Skeletal muscle tissue (tissue), 4 donors: ENCODE measurements around the gene GJA5. TPM values are rescaled to one million over a fixed set of nuclear protein-coding genes. Genes with fewer than 3 reads are reported as not detected.

Experiments
- H3K27ac ChIP-seq: one replicate; pipeline ENCODE4 v1.7.0; 2013; ENCODE audit warnings: mild to moderate bottlenecking, low read depth, low read length, inconsistent platforms
- H3K27me3 ChIP-seq, 3 donors: one replicate each; pipeline ENCODE4 v1.7.0; 2013; ENCODE audit warnings: low read length in 3 of 3; ENCODE audit not compliant: control insufficient read depth in 3 of 3, insufficient read depth in 3 of 3
- H3K36me3 ChIP-seq, 3 donors: one replicate each; pipeline ENCODE4 v1.7.0; 2013; ENCODE audit warnings: low read length in 3 of 3; ENCODE audit not compliant: control insufficient read depth in 3 of 3, insufficient read depth in 3 of 3
- H3K4me1 ChIP-seq, 3 donors: one replicate each; pipeline ENCODE4 v1.7.0; 2013; ENCODE audit warnings: low read length in 3 of 3, mild to moderate bottlenecking in 3 of 3; ENCODE audit not compliant: control insufficient read depth in 3 of 3, insufficient read depth in 3 of 3
- H3K4me3 ChIP-seq, 3 donors: one replicate each; pipeline ENCODE4 v1.7.0; 2013; ENCODE audit warnings: low read length in 3 of 3
- H3K9ac ChIP-seq, 3 donors: one replicate each; pipeline ENCODE4 v1.7.0; 2013; ENCODE audit warnings: low read length in 3 of 3, mild to moderate bottlenecking in 3 of 3, moderate library complexity in 2 of 3, low read depth in 1 of 3
- H3K9me3 ChIP-seq, 3 donors: one replicate each; pipeline ENCODE4 v1.7.0; 2013; ENCODE audit warnings: low read length in 3 of 3; ENCODE audit not compliant: control insufficient read depth in 3 of 3
- total RNA-seq: library from RNA; depleted of rRNA; stranded (reverse); fragments of >200 nt; gene quantifications from one replicate; pipeline ENCODE4 v1.2.3, GENCODE V29; 2014
- donor health status: Osteomylitis.

The GJA5 gene
- total RNA-seq, result 13.0 TPM

DNA sequence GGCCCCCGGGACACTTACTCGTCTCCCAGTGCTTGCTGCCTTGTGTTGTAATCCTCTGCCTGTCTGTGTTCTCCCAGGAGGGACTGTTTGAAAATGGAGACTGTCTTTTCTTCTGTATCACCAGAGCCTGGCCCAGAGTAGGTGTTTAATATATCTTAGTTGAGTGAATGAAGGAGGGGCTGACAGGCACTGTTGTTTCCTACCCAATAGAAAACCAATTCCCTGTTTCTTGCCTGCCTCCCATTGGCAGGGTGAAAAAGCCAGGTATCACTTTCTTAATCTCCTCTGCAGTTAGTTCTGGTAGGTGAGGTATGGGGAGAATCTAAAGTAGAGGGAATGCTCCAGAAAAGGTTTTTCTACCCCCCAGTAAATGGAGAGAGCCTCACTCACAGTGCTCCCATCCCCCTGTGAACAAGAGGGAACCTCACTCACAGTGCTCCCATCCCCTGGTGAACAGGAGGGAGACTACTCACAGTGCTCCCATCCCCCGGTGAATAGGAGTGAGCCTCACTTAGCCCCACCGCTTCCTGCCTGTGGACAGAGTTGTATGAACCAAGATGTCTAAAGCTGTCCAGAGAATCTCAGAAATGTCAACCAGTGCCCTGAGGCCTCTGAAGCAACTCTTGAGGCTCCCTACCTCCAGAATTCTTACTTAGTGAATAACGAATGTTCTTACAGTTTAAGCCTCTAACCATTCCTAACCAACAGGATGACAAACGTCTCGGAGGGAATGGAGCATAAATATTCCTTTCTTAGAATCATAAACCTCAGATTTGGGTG is at the start of gene GJA5:
Gene GJA5, minus strand, starts transcription at position 122 of the 780 bp plus-strand sequence. CDS start 1,364 bp downstream, outside the sequence.
- H3K36me3 ChIP-seq, result no peaks in the 10 kb centered on the region
- peaks cover 16 to 28% (median 25%) of the 10 kb centered on the region in 3 donors for H3K4me1 ChIP-seq
- no peak within 1 kb of the TSS for H3K27ac ChIP-seq
- H3K9ac ChIP-seq, result no peak within 1 kb of the TSS
- peaks cover 0 to 7% (median 0%) of the 10 kb centered on the region in 3 donors for H3K27me3 ChIP-seq
- H3K9me3 ChIP-seq, result no peaks in the 10 kb centered on the region
- no peak within 1 kb of the TSS for H3K4me3 ChIP-seq

DNA sequence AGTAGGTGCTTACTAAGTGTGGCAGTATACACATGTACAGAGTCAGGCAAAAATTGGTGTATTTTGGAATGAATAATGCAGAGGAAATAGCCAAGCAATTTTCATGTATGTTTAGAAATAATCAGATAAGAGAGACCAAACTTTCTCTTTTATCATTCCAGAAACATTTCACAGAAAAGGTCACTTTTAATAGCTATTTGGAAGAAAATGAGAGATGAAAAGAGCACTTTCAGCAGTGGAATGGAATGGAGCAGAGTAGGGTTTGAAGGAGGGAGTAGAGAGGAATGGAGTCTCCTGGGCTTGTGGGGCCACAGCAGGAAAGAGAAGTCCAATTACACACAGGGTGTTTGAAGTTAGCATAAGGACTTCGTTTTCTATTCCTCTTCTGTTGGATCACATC is 48.8 kb upstream of the GJA5 start:
- Histone ChIP-seq H3K4me1 (no peaks in the 10 kb centered on the region), H3K9me3 (no peaks in the 10 kb centered on the region), H3K27me3 (no peaks in the 10 kb centered on the region), H3K36me3 (no peaks in the 10 kb centered on the region), H3K4me3 (no peak overlapping the region), H3K27ac (no peak overlapping the region), H3K9ac (no peak overlapping the region)

DNA sequence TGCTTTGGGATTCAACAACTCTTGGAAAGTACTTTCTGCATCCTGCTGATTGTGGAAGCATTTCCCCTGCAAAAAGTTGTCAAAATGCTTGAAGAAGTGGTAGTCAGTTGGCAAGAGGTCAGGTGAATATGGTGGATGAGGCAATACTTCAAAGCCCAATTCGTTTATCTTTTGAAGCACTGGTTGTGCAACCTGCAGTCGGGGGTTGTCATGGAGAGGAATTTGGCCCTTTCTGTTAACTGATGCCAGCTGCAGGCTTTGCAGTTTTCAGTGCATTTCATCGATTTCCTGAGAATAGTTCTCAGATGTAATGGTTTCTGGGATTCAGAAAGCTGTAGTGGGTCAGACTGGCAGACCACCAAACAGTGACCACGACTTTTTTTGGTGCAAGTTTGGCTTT is 47.6 kb upstream of the GJA5 start:
- H3K36me3 ChIP-seq, result no peaks in the 10 kb centered on the region

DNA sequence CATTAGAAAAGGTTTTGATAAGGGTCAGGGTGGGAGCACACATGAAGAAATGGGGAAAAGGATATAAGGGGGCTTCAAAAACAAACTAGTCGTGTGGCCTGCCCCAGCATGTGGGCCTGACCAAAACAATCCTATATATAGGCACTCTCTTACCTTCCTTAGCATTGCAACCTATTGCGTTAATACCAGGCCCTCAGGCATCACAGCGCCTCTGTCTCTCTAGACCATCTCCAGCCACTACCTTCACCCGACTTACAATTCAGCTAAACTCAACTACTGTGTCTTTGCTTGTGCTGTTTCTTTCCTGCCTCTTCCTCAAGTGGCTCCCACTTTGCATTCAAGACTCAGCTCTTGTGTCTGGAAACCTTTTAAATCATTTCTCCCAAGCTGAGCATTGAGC is 47.0 kb upstream of the GJA5 start:
- Histone ChIP-seq H3K27me3 (no peaks in the 10 kb centered on the region), H3K36me3 (no peaks in the 10 kb centered on the region), H3K9me3 (no peaks in the 10 kb centered on the region), H3K27ac (no peak overlapping the region), H3K4me3 (no peak overlapping the region), H3K9ac (no peak overlapping the region), H3K4me1 (no peaks in the 10 kb centered on the region)

More for the DNA sequence above, 47.6 kb upstream of the GJA5 start:
- no peak overlapping the region for H3K9ac ChIP-seq
- H3K9me3 ChIP-seq, result no peaks in the 10 kb centered on the region
- no peaks in the 10 kb centered on the region for H3K27me3 ChIP-seq
- no peaks in the 10 kb centered on the region for H3K4me1 ChIP-seq
- H3K4me3 ChIP-seq, result no peak overlapping the region
- H3K27ac ChIP-seq, result no peak overlapping the region

GRCh38 chr1:147804942-147805723 is 44.7 kb upstream of the GJA5 start:
- Histone ChIP-seq H3K4me1 (no peaks in the 10 kb centered on the region), H3K36me3 (no peaks in the 10 kb centered on the region), H3K9ac (no peak overlapping the region), H3K4me3 (no peak overlapping the region), H3K27ac (no peak overlapping the region), H3K9me3 (no peaks in the 10 kb centered on the region), H3K27me3 (no peaks in the 10 kb centered on the region)

GRCh38 chr1:147800804-147801203 is 40.4 kb upstream of the GJA5 start:
- Histone ChIP-seq H3K27ac (no peak overlapping the region), H3K4me3 (no peak overlapping the region), H3K27me3 (no peaks in the 10 kb centered on the region), H3K36me3 (no peaks in the 10 kb centered on the region), H3K9me3 (no peaks in the 10 kb centered on the region), H3K4me1 (no peaks in the 10 kb centered on the region), H3K9ac (no peak overlapping the region)

DNA sequence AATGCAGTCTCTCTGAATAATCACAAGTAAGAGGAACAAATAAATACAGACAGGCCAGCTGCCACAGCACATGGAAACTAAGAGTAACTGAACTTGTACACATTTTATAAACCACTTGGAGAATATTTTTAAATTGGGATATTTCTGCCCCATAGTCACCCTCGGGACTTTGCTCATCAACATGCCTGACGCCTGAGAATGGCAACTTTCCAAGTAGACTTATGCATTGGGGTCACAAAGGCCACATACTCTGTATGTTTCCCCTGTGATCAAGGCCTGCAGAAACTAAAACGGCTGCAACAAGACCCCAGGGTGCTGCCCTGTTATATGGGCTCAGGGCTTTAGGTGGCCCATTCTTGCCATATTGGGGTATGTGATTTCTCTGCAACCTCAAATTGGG is 38.3 kb upstream of the GJA5 start:
- Histone ChIP-seq H3K27me3 (no peaks in the 10 kb centered on the region), H3K4me1 (no peaks in the 10 kb centered on the region), H3K27ac (no peak overlapping the region), H3K36me3 (no peaks in the 10 kb centered on the region), H3K4me3 (no peak overlapping the region), H3K9ac (no peak overlapping the region), H3K9me3 (no peaks in the 10 kb centered on the region)

DNA sequence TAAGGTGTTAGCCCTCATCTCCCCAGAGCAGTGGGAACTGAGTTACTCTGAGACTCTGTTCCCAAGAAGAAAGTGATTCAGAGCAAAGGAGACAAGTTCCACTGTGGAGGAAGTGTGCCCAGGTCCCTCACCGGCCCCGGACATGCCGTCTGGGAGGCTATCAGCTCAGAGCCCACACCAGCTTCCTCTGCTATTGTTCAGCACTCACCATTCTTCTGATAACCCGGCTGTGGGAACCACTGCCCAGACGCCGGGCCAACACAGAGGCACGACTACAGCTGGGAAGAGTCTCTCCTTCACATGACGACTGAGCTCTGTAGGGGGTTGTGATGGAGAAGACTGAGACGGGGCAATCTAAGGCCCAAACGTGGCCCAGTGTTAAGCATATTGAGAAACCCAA is 34.2 kb upstream of the GJA5 start:
- Histone ChIP-seq H3K27ac (no peak overlapping the region), H3K9ac (no peak overlapping the region)

GRCh38 chr1:147791876-147792275 is 31.5 kb upstream of the GJA5 start:
- Histone ChIP-seq H3K9me3 (no peaks in the 10 kb centered on the region), H3K36me3 (no peaks in the 10 kb centered on the region), H3K9ac (no peak overlapping the region), H3K4me3 (no peak overlapping the region), H3K27ac (no peak overlapping the region), H3K4me1 (no peaks in the 10 kb centered on the region), H3K27me3 (no peaks in the 10 kb centered on the region)

More for the DNA sequence above, 34.2 kb upstream of the GJA5 start:
- Histone ChIP-seq H3K4me1 (no peaks in the 10 kb centered on the region), H3K36me3 (no peaks in the 10 kb centered on the region), H3K27me3 (no peaks in the 10 kb centered on the region), H3K4me3 (no peak overlapping the region), H3K9me3 (no peaks in the 10 kb centered on the region)

DNA sequence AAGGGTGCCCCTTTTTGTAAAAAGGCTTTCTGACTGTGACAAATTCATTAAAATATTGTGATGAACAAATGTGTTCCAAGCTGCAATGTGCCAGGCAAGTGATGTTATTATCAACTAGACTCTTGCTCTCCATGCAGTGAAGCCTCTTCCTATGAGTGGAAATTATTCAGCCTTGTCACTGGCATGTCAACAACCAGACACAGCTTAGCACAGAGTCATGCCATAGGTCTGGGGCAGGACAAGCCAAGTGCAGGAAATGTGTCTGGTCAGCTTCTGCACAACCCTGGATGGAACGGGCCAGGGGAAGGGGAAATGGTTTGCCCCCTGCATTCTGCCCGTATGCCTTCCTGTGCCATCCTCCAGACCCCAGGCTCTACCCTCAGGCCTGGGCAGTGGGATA is 27.4 kb upstream of the GJA5 start:
- Histone ChIP-seq H3K9ac (no peak overlapping the region), H3K4me1 (no peaks in the 10 kb centered on the region), H3K36me3 (no peaks in the 10 kb centered on the region), H3K4me3 (no peak overlapping the region), H3K27ac (no peak overlapping the region), H3K9me3 (no peaks in the 10 kb centered on the region), H3K27me3 (peaks cover 0 to 5% (median 0%) of the 10 kb centered on the region in 3 donors)
